Dermis blood vessel endothelial cell (primary cell): ENCODE measurements around the gene NSMF. TPM values are rescaled to one million over a fixed set of nuclear protein-coding genes. Genes with fewer than 3 reads are reported as not detected.
"Not testable (repeated sequence)": the region's sequence is repeated elsewhere in the genome, so short reads cannot be mapped to it uniquely, and the experiment has no call there.

Experiments
- DNase-seq: peaks from one replicate; pipeline ENCODE4 v3.0.0; 2010
- total RNA-seq: library from RNA; depleted of rRNA; stranded (reverse); fragments of >200 nt; gene quantifications from 2 replicates; pipeline ENCODE4 v1.2.3, GENCODE V29; 2014

The NSMF gene
- total RNA-seq, 1 donor from 2014 or later = 32.8 TPM

- DNase-seq = no peak
Measured at GRCh38 chr9:137475666-137476065, 16.5 kb upstream of the NSMF start.

- DNase-seq = no peak
Measured at GRCh38 chr9:137474271-137474670, 15.1 kb upstream of the NSMF start.

GRCh38 chr9:137470785-137471184 is 11.7 kb upstream of the NSMF start:
- peak; percentile 54 for DNase-seq

GRCh38 chr9:137467896-137468295 is 8.8 kb upstream of the NSMF start:
- no peak for DNase-seq

GRCh38 chr9:137467161-137467581 is 8.0 kb upstream of the NSMF start:
- DNase-seq = no peak

GRCh38 chr9:137466389-137467085 is 7.4 kb upstream of the NSMF start:
- DNase-seq = not testable (repeated sequence)

GRCh38 chr9:137465720-137466388 is 6.7 kb upstream of the NSMF start:
- DNase-seq = no peak

GRCh38 chr9:137465000-137465719 is 6.0 kb upstream of the NSMF start:
- no peak for DNase-seq

- DNase-seq = no peak
Measured at GRCh38 chr9:137464291-137464999, 5.3 kb upstream of the NSMF start.

GRCh38 chr9:137463931-137464290 is 4.8 kb upstream of the NSMF start:
- no peak for DNase-seq

- DNase-seq = no peak
Measured at GRCh38 chr9:137462986-137463930, 4.1 kb upstream of the NSMF start.

- no peak for DNase-seq
Measured at GRCh38 chr9:137462396-137462985, 3.4 kb upstream of the NSMF start.

GRCh38 chr9:137461663-137462395 is 2.7 kb upstream of the NSMF start:
- DNase-seq = peak; percentile 45

- no peak for DNase-seq
Measured at GRCh38 chr9:137461316-137461662, 2.2 kb upstream of the NSMF start.

GRCh38 chr9:137460363-137461315 is 1.5 kb upstream of the NSMF start:
- DNase-seq = no peak

- DNase-seq = no peak
Measured at GRCh38 chr9:137459601-137460362, 648 bp upstream of the NSMF start.

GRCh38 chr9:137458194-137459151 is 661 bp downstream of the NSMF start:
- DNase-seq = peak; percentile 32
